Smooth muscle cell (in vitro differentiated cells): ENCODE measurements around the gene PAH. TPM values are rescaled to one million over a fixed set of nuclear protein-coding genes. Genes with fewer than 3 reads are reported as not detected.
A peak's percentile ranks its signal among the peaks of the same experiment; 100 is the strongest.

Experiments used
- DNase-seq: peaks from one replicate; lab custom pipeline; 2025; ENCODE audit not compliant: unreplicated experiment; lab: John Stamatoyannopoulos, UW
- H2AFZ ChIP-seq: fragments of 200-600 bp; sonication (generic); 2 replicates; pipeline ENCODE4 v1.6.0; 2016; ENCODE audit warnings: antibody characterized with exemption, low read depth, mild to moderate bottlenecking
- H3F3A ChIP-seq: fragments of 200-600 bp; sonication (generic); 2 replicates; pipeline ENCODE4 v1.6.0; 2017; ENCODE audit warnings: antibody characterized with exemption, low read depth
- H3K27ac ChIP-seq: fragments of 200-600 bp; sonication (generic); 2 replicates; pipeline ENCODE4 v1.5.1; 2016; ENCODE audit warnings: low read depth, mild to moderate bottlenecking
- H3K27me3 ChIP-seq: fragments of 200-600 bp; sonication (generic); 2 replicates; pipeline ENCODE4 v1.6.1; 2016; ENCODE audit warnings: low read depth, mild to moderate bottlenecking
- H3K36me3 ChIP-seq: fragments of 200-600 bp; sonication (generic); 2 replicates; pipeline ENCODE4 v1.5.1; 2016; ENCODE audit warnings: low read depth
- H3K4me1 ChIP-seq: fragments of 200-600 bp; sonication (generic); 2 replicates; pipeline ENCODE4 v1.5.1; 2016; ENCODE audit warnings: low read depth
- H3K4me2 ChIP-seq: fragments of 200-600 bp; sonication (generic); 2 replicates; pipeline ENCODE4 v1.6.0; 2016; ENCODE audit warnings: mild to moderate bottlenecking
- H3K4me3 ChIP-seq: fragments of 200-600 bp; sonication (generic); 2 replicates; pipeline ENCODE4 v1.5.1; 2016; ENCODE audit warnings: mild to moderate bottlenecking
- H3K79me2 ChIP-seq: fragments of 200-600 bp; sonication (generic); 2 replicates; pipeline ENCODE4 v1.6.0; 2016; ENCODE audit warnings: low read depth, mild to moderate bottlenecking
- H3K9ac ChIP-seq: fragments of 200-600 bp; sonication (generic); 2 replicates; pipeline ENCODE4 v1.6.0; 2016; ENCODE audit warnings: low read depth
- H3K9me3 ChIP-seq: fragments of 200-600 bp; sonication (generic); replicated peaks from 2 replicates; pipeline ENCODE4 v1.5.1; 2016; ENCODE audit warnings: low read depth
- H4K20me1 ChIP-seq: fragments of 200-600 bp; sonication (generic); 2 replicates; pipeline ENCODE4 v1.6.0; 2016; ENCODE audit warnings: low read depth
- WGBS: methylation state at CpG from one replicate; pipeline ENCODE4 v1.1.7; 2016; ENCODE audit warnings: low lambda C conversion rate; 5-methylcytosine and 5-hydroxymethylcytosine counted together
- polyA plus RNA-seq: library from polyadenylated mRNA; unstranded; fragments of >200 nt; fragmentation: Nextera tagmentation; extraction: Ambion mirVana; gene quantifications from 2 replicates; pipeline ENCODE4 v1.2.1, GENCODE V29; 2016
- total RNA-seq: library from RNA; depleted of rRNA; stranded (reverse); fragments of >200 nt; gene quantifications from 2 replicates; pipeline ENCODE4 v1.2.3, GENCODE V29; 2014
- TF ChIP-seq, protein P1 (sequence below): fragments of 200-600 bp; sonication (generic); IDR thresholded peaks from 2 replicates; pipeline ENCODE4 v1.5.1; 2017; ENCODE audit warnings: borderline replicate concordance, mild to moderate bottlenecking, antibody characterized with exemption; ENCODE audit not compliant: insufficient read depth, poor library complexity, severe bottlenecking

Gene PAH
- total and polyA plus RNA-seq, 2 experiments from 2014 or later: not detected

DNA sequence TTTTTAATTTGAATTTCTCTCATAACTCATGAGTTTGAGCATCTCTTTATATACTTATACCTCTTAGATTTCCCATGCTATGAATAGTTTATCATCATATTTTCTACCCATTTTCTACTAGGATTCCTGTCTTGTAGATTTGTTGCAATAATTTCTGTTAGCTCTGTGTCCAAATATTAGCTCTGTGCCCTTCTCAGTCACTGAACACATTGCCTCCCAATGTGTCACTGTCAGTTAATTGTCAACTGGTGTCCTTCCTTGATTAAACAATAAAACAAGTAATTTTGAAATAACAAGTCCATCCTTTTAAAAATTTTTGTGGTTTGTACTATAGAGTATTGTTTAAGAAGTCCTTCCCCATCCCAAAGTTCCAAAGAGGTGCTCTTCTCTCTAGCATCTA is 4.2 kb upstream of the PAH start:
- TF ChIP-seq, protein P1, sequence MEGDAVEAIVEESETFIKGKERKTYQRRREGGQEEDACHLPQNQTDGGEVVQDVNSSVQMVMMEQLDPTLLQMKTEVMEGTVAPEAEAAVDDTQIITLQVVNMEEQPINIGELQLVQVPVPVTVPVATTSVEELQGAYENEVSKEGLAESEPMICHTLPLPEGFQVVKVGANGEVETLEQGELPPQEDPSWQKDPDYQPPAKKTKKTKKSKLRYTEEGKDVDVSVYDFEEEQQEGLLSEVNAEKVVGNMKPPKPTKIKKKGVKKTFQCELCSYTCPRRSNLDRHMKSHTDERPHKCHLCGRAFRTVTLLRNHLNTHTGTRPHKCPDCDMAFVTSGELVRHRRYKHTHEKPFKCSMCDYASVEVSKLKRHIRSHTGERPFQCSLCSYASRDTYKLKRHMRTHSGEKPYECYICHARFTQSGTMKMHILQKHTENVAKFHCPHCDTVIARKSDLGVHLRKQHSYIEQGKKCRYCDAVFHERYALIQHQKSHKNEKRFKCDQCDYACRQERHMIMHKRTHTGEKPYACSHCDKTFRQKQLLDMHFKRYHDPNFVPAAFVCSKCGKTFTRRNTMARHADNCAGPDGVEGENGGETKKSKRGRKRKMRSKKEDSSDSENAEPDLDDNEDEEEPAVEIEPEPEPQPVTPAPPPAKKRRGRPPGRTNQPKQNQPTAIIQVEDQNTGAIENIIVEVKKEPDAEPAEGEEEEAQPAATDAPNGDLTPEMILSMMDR: no peak
- no peaks in the 10 kb centered on the region for H4K20me1 ChIP-seq
- no peak overlapping the region for H3K9ac ChIP-seq
- no peaks in the 10 kb centered on the region for H3K36me3 ChIP-seq
- no peak for DNase-seq
- H3K9me3 ChIP-seq: no peaks in the 10 kb centered on the region
- no peak overlapping the region for H3K4me2 ChIP-seq
- H2AFZ ChIP-seq: no peak overlapping the region
- no peaks in the 10 kb centered on the region for H3K4me1 ChIP-seq
- no peak overlapping the region for H3K4me3 ChIP-seq
- H3K79me2 ChIP-seq: no peaks in the 10 kb centered on the region
- H3K27ac ChIP-seq: no peak overlapping the region
- H3F3A ChIP-seq: no peaks in the 10 kb centered on the region
- H3K27me3 ChIP-seq: peaks cover 50% of the 10 kb centered on the region

DNA sequence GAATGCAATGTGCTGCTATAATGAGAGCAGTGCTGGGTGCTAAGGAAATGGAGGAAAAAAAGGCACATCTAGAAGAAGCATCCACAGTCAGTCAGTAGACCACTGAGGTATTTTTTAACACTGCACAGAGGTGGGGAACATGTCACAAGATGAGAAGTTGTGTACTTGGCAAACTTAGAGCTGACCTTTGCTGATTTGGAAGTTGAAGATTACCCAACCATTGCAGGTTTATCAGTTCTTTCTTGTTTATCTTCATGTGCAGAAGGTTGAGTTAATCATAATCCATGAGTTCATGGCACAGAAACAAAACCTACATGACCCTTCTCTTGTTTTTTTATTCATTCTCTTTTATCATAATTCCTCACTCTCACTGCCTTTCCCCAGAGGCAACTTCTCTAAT is 3.2 kb upstream of the PAH start:
- H3K27ac ChIP-seq: no peak overlapping the region
- H4K20me1 ChIP-seq: no peaks in the 10 kb centered on the region
- H3K4me3 ChIP-seq: no peak overlapping the region
- H3K4me2 ChIP-seq: no peak overlapping the region
- H3K9me3 ChIP-seq: no peaks in the 10 kb centered on the region
- H3K4me1 ChIP-seq: no peaks in the 10 kb centered on the region
- no peak overlapping the region for H2AFZ ChIP-seq
- no peaks in the 10 kb centered on the region for H3F3A ChIP-seq
- TF ChIP-seq, protein P1: no peak
- no peak for DNase-seq
- H3K36me3 ChIP-seq: no peaks in the 10 kb centered on the region
- H3K79me2 ChIP-seq: no peaks in the 10 kb centered on the region
- H3K27me3 ChIP-seq: peaks cover 46% of the 10 kb centered on the region
- no peak overlapping the region for H3K9ac ChIP-seq

DNA sequence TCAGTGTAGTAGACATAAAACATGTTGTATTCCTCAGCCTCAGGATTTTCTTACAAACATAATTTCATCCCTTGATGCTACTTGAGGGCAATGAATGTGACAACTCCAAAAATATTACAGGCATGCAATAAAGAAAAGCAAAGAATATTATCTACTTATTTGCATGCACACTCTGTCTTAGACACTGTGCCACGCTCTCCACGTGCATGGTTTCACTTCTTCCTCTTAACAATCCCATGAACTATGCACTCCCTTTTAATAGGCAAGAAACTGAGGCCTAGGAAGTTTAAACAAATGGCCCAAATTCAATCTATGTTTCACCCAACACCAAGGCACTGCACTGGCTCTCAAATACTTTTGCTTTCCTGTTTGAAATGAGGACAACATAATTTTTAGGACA is 1.8 kb upstream of the PAH start:
- Histone ChIP-seq H3K36me3 (no peaks in the 10 kb centered on the region), H3K9ac (no peak overlapping the region), H3K79me2 (no peaks in the 10 kb centered on the region), H3K4me1 (no peaks in the 10 kb centered on the region), H3K27me3 (peaks cover 35% of the 10 kb centered on the region), H4K20me1 (no peaks in the 10 kb centered on the region), H3F3A (no peaks in the 10 kb centered on the region), H3K4me3 (no peak overlapping the region), H3K4me2 (no peak overlapping the region), H3K27ac (no peak overlapping the region), H2AFZ (no peak overlapping the region), H3K9me3 (no peaks in the 10 kb centered on the region)
- no peak for DNase-seq
- 94% methylated on average over 2 of the region's 2 CpGs for WGBS
- TF ChIP-seq, protein P1: no peak

DNA sequence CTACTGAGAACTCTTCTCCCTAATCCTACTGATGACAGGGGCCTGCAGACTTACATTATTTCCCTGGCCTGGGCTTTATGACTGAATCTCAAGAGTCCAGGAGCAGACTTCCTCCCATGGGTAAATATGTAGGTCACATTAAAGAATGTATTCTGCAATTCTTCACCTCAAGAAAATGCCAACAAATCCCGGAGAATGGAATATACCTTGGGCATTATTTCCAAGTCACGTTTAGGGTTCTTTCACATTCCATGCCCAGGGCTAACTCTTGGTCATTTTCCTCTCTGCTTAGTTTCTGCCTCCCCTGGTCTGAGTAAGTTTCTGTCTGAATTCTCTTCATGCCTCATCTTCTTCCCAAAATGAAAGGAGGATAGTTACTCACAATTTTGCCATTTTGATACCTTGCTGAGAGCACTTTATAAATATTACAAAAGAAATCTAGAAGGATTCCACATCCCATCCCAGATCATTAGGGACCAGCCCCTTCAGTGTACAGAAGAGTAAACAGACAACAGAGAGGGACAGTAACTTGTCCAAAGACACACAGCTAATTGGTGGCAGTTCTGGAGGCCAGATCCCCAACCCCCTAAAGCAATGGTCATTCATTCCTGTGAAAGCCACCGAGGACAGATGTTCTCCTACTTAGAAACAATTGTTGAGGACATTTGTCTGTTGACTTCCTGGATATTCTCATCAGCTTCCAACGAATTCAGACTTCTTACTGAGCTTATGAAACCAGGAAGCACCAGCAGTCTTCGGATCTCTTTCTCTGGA is 605 bp downstream of the PAH start:
- Histone ChIP-seq H3K4me1 (no peaks in the 10 kb centered on the region), H3K9ac (no peak overlapping the region), H2AFZ (peak overlapping the region; percentile 90), H4K20me1 (no peaks in the 10 kb centered on the region), H3K9me3 (no peaks in the 10 kb centered on the region), H3K4me2 (peak overlapping the region; percentile 83), H3K27me3 (peaks cover 25% of the 10 kb centered on the region), H3K4me3 (peak overlapping the region; percentile 49), H3K79me2 (no peaks in the 10 kb centered on the region), H3K36me3 (no peaks in the 10 kb centered on the region), H3K27ac (no peak overlapping the region), H3F3A (no peaks in the 10 kb centered on the region)
- TF ChIP-seq, protein P1: no peak
- no peak for DNase-seq
- WGBS: 86% methylated on average over 5 of the region's 5 CpGs
